Neural progenitor cell (in vitro differentiated cells): ENCODE data around the gene POU2F2. TPM values are rescaled to one million over a fixed set of nuclear protein-coding genes. Genes with fewer than 3 reads are reported as not detected.
A peak's percentile ranks its signal among the peaks of the same experiment; 100 is the strongest.

ENCODE experiments used
- DNase-seq: peaks from one replicate; pipeline ENCODE4 v3.0.0-alpha.2; 2016; ENCODE audit warnings: low spot score
- H2AFZ ChIP-seq: fragments of 200-600 bp; sonication (generic); replicated peaks from 2 replicates; pipeline ENCODE4 v1.6.1; 2016; ENCODE audit warnings: antibody characterized with exemption
- H3F3A ChIP-seq: fragments of 200-600 bp; sonication (generic); 2 replicates; pipeline ENCODE4 v1.6.1; 2016; ENCODE audit warnings: antibody characterized with exemption, low read depth
- H3K27ac ChIP-seq: fragments of 200-600 bp; sonication (generic); 2 replicates; pipeline ENCODE4 v1.5.1; 2016; ENCODE audit warnings: mild to moderate bottlenecking
- H3K27me3 ChIP-seq: fragments of 200-600 bp; sonication (generic); 2 replicates; pipeline ENCODE4 v1.6.1; 2016; ENCODE audit warnings: mild to moderate bottlenecking, moderate library complexity
- H3K36me3 ChIP-seq: fragments of 200-600 bp; sonication (generic); 2 replicates; pipeline ENCODE4 v1.5.1; 2016
- H3K4me1 ChIP-seq: fragments of 200-600 bp; sonication (generic); 2 replicates; pipeline ENCODE4 v1.6.1; 2016; ENCODE audit warnings: mixed run types
- H3K4me2 ChIP-seq: fragments of 200-600 bp; sonication (generic); 2 replicates; pipeline ENCODE4 v1.6.1; 2016
- H3K4me3 ChIP-seq: fragments of 200-600 bp; sonication (generic); 2 replicates; pipeline ENCODE4 v1.5.1; 2016
- H3K79me2 ChIP-seq: fragments of 200-600 bp; sonication (generic); 2 replicates; pipeline ENCODE4 v1.6.1; 2016; ENCODE audit warnings: low read depth
- H3K9ac ChIP-seq: fragments of 200-600 bp; sonication (generic); 2 replicates; pipeline ENCODE4 v1.6.1; 2016
- H3K9me3 ChIP-seq: fragments of 200-600 bp; sonication (generic); 2 replicates; pipeline ENCODE4 v1.5.1; 2016; ENCODE audit warnings: low read depth
- H4K20me1 ChIP-seq: fragments of 200-600 bp; sonication (generic); 2 replicates; pipeline ENCODE4 v1.6.1; 2016; ENCODE audit warnings: low read depth
- H3K27ac Mint-ChIP-seq: 3 replicates; pipeline ENCODE4 v1.8.0; 2021; ENCODE audit warnings: mixed read lengths
- H3K27me3 Mint-ChIP-seq: 2 replicates; pipeline ENCODE4 v1.8.0; 2022; ENCODE audit warnings: low read depth, mild to moderate bottlenecking, inconsistent platforms, moderate library complexity, mixed read lengths; ENCODE audit not compliant: insufficient read depth
- H3K36me3 Mint-ChIP-seq: 3 replicates; pipeline ENCODE4 v1.8.0; 2021; ENCODE audit warnings: mixed read lengths
- H3K4me1 Mint-ChIP-seq: 3 replicates; pipeline ENCODE4 v1.8.0; 2021; ENCODE audit warnings: mixed read lengths
- H3K4me3 Mint-ChIP-seq: 3 replicates; pipeline ENCODE4 v1.8.0; 2021; ENCODE audit warnings: mild to moderate bottlenecking, moderate library complexity, mixed read lengths
- H3K9me3 Mint-ChIP-seq: 3 replicates; pipeline ENCODE4 v1.8.0; 2020; ENCODE audit warnings: mixed read lengths
- CTCF ChIP-seq: fragments of 200-600 bp; sonication (generic); IDR thresholded peaks from 2 replicates; pipeline ENCODE4 v1.5.1; 2017; ENCODE audit warnings: antibody characterized with exemption, mild to moderate bottlenecking
- EZH2 ChIP-seq: fragments of 200-600 bp; sonication (generic); IDR thresholded peaks from 2 replicates; pipeline ENCODE4 v1.6.1; 2017; ENCODE audit warnings: antibody characterized with exemption, mild to moderate bottlenecking, moderate library complexity
- EZH2phosphoT487 ChIP-seq: fragments of 200-600 bp; sonication (generic); IDR thresholded peaks from 2 replicates; pipeline ENCODE4 v1.6.1; 2017; ENCODE audit warnings: antibody characterized with exemption
- total RNA-seq: library from RNA; depleted of rRNA; stranded (reverse); fragments of >200 nt; gene quantifications from 2 replicates; pipeline ENCODE4 v1.2.3, GENCODE V29; 2015; ENCODE audit warnings: low replicate concordance

POU2F2 gene
- total RNA-seq, 1 donor from 2014 or later = 0.69 TPM

GRCh38 chr19:42051166-42052115, 80.8 kb downstream of the POU2F2 start:
- Histone ChIP-seq H3K9me3 (no peaks in the 10 kb centered on the region), H3K4me1 (no peaks in the 10 kb centered on the region), H3K36me3 (no peaks in the 10 kb centered on the region), H2AFZ (no peak overlapping the region), H3K4me3 (no peak overlapping the region), H3K79me2 (no peaks in the 10 kb centered on the region), H3K27ac (no peak overlapping the region), H3K4me2 (no peak overlapping the region), H3K9ac (no peak overlapping the region), H3K27me3 (no peaks in the 10 kb centered on the region), H4K20me1 (no peaks in the 10 kb centered on the region), H3F3A (no peaks in the 10 kb centered on the region)
- peak overlapping the region; percentile 53 for H3K27ac Mint-ChIP-seq
- peak overlapping the region; percentile 16 for H3K4me3 Mint-ChIP-seq
- no peaks in the 10 kb centered on the region for H3K9me3 Mint-ChIP-seq
- peaks cover 4% of the 10 kb centered on the region for H3K4me1 Mint-ChIP-seq
- peaks cover 3% of the 10 kb centered on the region for H3K27me3 Mint-ChIP-seq
- peaks cover 12% of the 10 kb centered on the region for H3K36me3 Mint-ChIP-seq
- TF ChIP-seq CTCF (no peak), EZH2phosphoT487 (no peak), EZH2 (no peak)
- no peak for DNase-seq

DNA sequence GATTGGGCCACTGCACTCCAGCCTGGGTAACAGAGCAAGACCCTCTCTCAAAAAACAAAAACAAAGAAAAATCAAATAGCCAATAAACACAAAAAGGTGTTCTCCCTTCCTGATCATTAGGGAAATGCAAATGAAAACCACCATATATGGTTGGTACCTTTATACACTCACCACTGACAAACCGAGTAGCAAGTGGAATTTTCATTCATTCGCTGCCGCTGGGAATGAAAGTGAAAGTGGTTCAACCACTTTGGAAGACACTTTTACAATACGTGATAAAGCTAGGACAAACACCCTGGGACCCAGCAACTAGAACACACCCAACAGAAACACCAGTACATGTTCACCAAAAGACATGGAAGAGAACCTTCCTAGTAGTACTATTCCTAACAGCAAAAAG, 83.3 kb downstream of the POU2F2 start:
- Histone ChIP-seq H4K20me1 (no peaks in the 10 kb centered on the region), H3K27ac (no peak overlapping the region), H2AFZ (no peak overlapping the region), H3F3A (no peaks in the 10 kb centered on the region), H3K4me2 (no peak overlapping the region), H3K27me3 (no peaks in the 10 kb centered on the region), H3K79me2 (no peaks in the 10 kb centered on the region), H3K4me1 (no peaks in the 10 kb centered on the region), H3K9me3 (no peaks in the 10 kb centered on the region), H3K4me3 (no peak overlapping the region), H3K9ac (no peak overlapping the region), H3K36me3 (no peaks in the 10 kb centered on the region)
- H3K36me3 Mint-ChIP-seq = peaks cover 3% of the 10 kb centered on the region
- TF ChIP-seq EZH2 = no peak
- no peak for TF ChIP-seq CTCF
- no peak for TF ChIP-seq EZH2phosphoT487
- no peaks in the 10 kb centered on the region for H3K9me3 Mint-ChIP-seq
- no peak overlapping the region for H3K27ac Mint-ChIP-seq
- DNase-seq = no peak
- peaks cover 5% of the 10 kb centered on the region for H3K27me3 Mint-ChIP-seq
- peaks cover 4% of the 10 kb centered on the region for H3K4me1 Mint-ChIP-seq
- H3K4me3 Mint-ChIP-seq = no peak overlapping the region

DNA sequence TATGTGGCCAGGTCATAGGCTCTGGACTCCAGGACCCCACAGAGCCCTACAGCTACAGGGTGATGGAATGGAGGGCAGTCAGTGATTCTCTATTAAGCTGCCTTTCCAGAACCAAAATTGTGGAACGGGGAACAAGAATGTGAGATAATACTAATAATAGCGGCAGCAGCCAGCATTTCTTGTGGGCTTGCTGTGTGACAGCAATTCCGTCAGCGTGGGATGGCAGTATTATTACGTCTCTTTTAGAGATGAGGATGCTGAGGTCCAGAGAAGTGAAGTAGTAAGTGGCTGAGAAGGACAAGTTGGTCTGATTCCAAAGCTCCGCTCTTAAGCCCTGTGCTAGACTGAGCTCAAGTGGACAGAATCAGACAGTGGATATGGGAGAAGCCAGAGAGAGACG, 86.7 kb downstream of the POU2F2 start:
- H3K27me3 Mint-ChIP-seq = peaks cover 8% of the 10 kb centered on the region
- H3F3A ChIP-seq = no peaks in the 10 kb centered on the region
- H3K9me3 ChIP-seq = no peaks in the 10 kb centered on the region
- H3K9ac ChIP-seq = no peak overlapping the region
- no peak overlapping the region for H2AFZ ChIP-seq
- H3K4me3 ChIP-seq = no peak overlapping the region
- H3K79me2 ChIP-seq = no peaks in the 10 kb centered on the region
- H3K9me3 Mint-ChIP-seq = no peaks in the 10 kb centered on the region
- no peaks in the 10 kb centered on the region for H3K36me3 ChIP-seq
- no peaks in the 10 kb centered on the region for H3K4me1 ChIP-seq
- H3K27ac ChIP-seq = no peak overlapping the region
- no peak overlapping the region for H3K4me3 Mint-ChIP-seq
- H3K27me3 ChIP-seq = no peaks in the 10 kb centered on the region
- TF ChIP-seq CTCF = no peak
- TF ChIP-seq EZH2 = no peak
- no peak for TF ChIP-seq EZH2phosphoT487
- DNase-seq = no peak
- no peak overlapping the region for H3K4me2 ChIP-seq
- no peaks in the 10 kb centered on the region for H4K20me1 ChIP-seq
- peaks cover 3% of the 10 kb centered on the region for H3K36me3 Mint-ChIP-seq
- H3K27ac Mint-ChIP-seq = no peak overlapping the region
- no peaks in the 10 kb centered on the region for H3K4me1 Mint-ChIP-seq
